Keratinocyte (primary cell): ENCODE measurements around the gene DUSP18. TPM values are rescaled to one million over a fixed set of nuclear protein-coding genes. Genes with fewer than 3 reads are reported as not detected.

Experiments
- DNase-seq: peaks from one replicate; pipeline ENCODE4 v3.0.0-alpha.2; 2011; ENCODE audit warnings: low read depth, missing footprints, low spot score
- FAIRE-seq: peaks from 2 replicates; lab custom pipeline; 2011; peaks lifted over from hg19 to GRCh38; lab: Jason Lieb, UNC
- H2AFZ ChIP-seq: 2 replicates; pipeline ENCODE4 v1.6.0; 2012; ENCODE audit warnings: low read length, control low read depth, inconsistent platforms; ENCODE audit not compliant: control insufficient read depth
- H3K27ac ChIP-seq: 2 replicates; pipeline ENCODE4 v1.5.1; 2011; ENCODE audit warnings: low read length; ENCODE audit not compliant: control insufficient read depth, insufficient read depth
- H3K27me3 ChIP-seq: 3 replicates; pipeline ENCODE4 v1.6.0; 2011; ENCODE audit warnings: low read length; ENCODE audit not compliant: control insufficient read depth, insufficient read depth; ENCODE audit errors: extremely low read depth
- H3K36me3 ChIP-seq, 2 experiments: 2 replicates in 1 of 2; 3 replicates in 1 of 2; pipeline ENCODE4 v1.5.1; 2011; ENCODE audit warnings: low read length in 2 of 2, mild to moderate bottlenecking in 1 of 2; ENCODE audit not compliant: control insufficient read depth in 2 of 2, insufficient read depth in 2 of 2; ENCODE audit errors: extremely low read depth in 1 of 2
- H3K4me1 ChIP-seq: 3 replicates; pipeline ENCODE4 v1.5.1; 2011; ENCODE audit warnings: low read length; ENCODE audit not compliant: control insufficient read depth, insufficient read depth; ENCODE audit errors: extremely low read depth
- H3K4me2 ChIP-seq: 3 replicates; pipeline ENCODE4 v1.6.0; 2011; ENCODE audit warnings: low read depth, low read length; ENCODE audit not compliant: control insufficient read depth, insufficient read depth; ENCODE audit errors: extremely low read depth
- H3K4me3 ChIP-seq, 3 experiments: fragments of 200-600 bp in 1 of 3; sonication (generic) in 1 of 3; 2 replicates in 2 of 3; 3 replicates in 1 of 3; pipeline ENCODE4 v1.5.1; 2011 to 2016; ENCODE audit warnings: low read length in 3 of 3, mild to moderate bottlenecking in 3 of 3, control low read depth in 2 of 3, inconsistent platforms in 1 of 3, low read depth in 1 of 3, mixed read lengths in 1 of 3, mixed run types in 1 of 3, moderate library complexity in 1 of 3; ENCODE audit not compliant: control insufficient read depth in 2 of 3, insufficient read depth in 2 of 3; ENCODE audit errors: extremely low read depth in 1 of 3
- H3K79me2 ChIP-seq: 2 replicates; pipeline ENCODE4 v1.6.0; 2012; ENCODE audit warnings: low read length; ENCODE audit not compliant: control insufficient read depth, insufficient read depth
- H3K9ac ChIP-seq: 3 replicates; pipeline ENCODE4 v1.6.0; 2011; ENCODE audit warnings: low read length; ENCODE audit not compliant: control insufficient read depth, insufficient read depth; ENCODE audit errors: extremely low read depth
- H3K9me1 ChIP-seq: 3 replicates; pipeline ENCODE4 v1.6.0; 2011; ENCODE audit warnings: low read length; ENCODE audit not compliant: control insufficient read depth, insufficient read depth; ENCODE audit errors: extremely low read depth
- H3K9me3 ChIP-seq: 2 replicates; pipeline ENCODE4 v1.5.1; 2012; ENCODE audit warnings: low read depth, low read length; ENCODE audit not compliant: control insufficient read depth
- H4K20me1 ChIP-seq: 3 replicates; pipeline ENCODE4 v1.6.0; 2011; ENCODE audit warnings: low read length; ENCODE audit not compliant: control insufficient read depth, insufficient read depth; ENCODE audit errors: extremely low read depth
- EZH2 ChIP-seq: IDR thresholded peaks from one replicate; pipeline ENCODE4 v1.6.1; 2012; ENCODE audit warnings: inconsistent platforms, mild to moderate bottlenecking, low read length, moderate library complexity
- dilution Hi-C: fragments of 300-500 bp; cut with MboI; formaldehyde crosslinking; loops from one replicate; pipeline ENCODE4 v1.7.0; 2020; ENCODE audit warnings: low sequenced_read_pairs; ENCODE audit not compliant: extremely low pct_ligation_motif_present
- polyA plus RNA-seq, 5 experiments: library from polyadenylated mRNA; depleted of rRNA in 3 of 5; stranded (reverse) in 3 of 5; stranded (forward) in 1 of 5; unstranded in 1 of 5; fragments of >200 nt; gene quantifications; 1 replicate in 1 of 5; 2 replicates in 3 of 5; 3 replicates in 1 of 5; pipeline versions ENCODE4 v1.2.1 to v1.2.3, GENCODE V29; 2011 to 2012; ENCODE audit warnings: missing spikeins in 2 of 5, low read depth in 1 of 5, low replicate concordance in 1 of 5
- TF ChIP-seq, protein P1 (sequence below), 3 experiments: IDR thresholded peaks in 1 of 3; conservative IDR thresholded peaks in 1 of 3; optimal IDR thresholded peaks in 1 of 3; 2 replicates in 2 of 3; 3 replicates in 1 of 3; pipeline versions ENCODE3 to v1.5.1; 2011; ENCODE audit warnings: low read length in 3 of 3, mild to moderate bottlenecking in 3 of 3, moderate library complexity in 2 of 3, control low read depth in 1 of 3, inconsistent platforms in 1 of 3; ENCODE audit not compliant: insufficient read depth in 2 of 3; ENCODE audit errors: extremely low read depth in 1 of 3

The DUSP18 gene
- polyA plus RNA-seq, 1 donor (not counting 4 experiments of a cell fraction or from before 2014, with no cell fraction given) = 12.6 TPM

DNA sequence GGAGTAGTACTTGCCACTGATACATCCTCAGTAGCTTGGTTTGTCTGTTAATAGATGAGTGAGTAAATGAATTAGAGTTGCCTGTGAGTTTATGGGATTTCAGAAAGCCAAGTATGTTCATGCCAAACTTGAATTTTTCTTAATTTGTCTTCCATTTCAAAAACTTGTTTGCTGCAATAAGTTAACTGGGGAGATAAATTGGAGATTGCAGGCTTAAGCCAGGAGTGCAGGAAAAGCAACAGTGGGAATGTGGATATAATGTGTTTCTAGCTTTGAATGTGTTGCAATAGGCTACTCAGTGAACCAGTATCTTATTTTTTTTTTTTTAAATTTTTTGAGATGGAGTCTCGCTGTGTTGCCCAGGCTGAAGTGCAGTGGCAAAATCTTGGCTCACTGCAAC lies 35.2 kb upstream of the DUSP18 start:
- H3K4me1 ChIP-seq = no peaks in the 10 kb centered on the region
- H3K79me2 ChIP-seq = no peaks in the 10 kb centered on the region
- H3K9ac ChIP-seq = no peak overlapping the region
- DNase-seq (no peak), FAIRE-seq (no peak)
- no peak overlapping the region for H3K4me3 ChIP-seq
- no peaks in the 10 kb centered on the region for H3K36me3 ChIP-seq
- TF ChIP-seq EZH2 = no peak
- TF ChIP-seq, protein P1, sequence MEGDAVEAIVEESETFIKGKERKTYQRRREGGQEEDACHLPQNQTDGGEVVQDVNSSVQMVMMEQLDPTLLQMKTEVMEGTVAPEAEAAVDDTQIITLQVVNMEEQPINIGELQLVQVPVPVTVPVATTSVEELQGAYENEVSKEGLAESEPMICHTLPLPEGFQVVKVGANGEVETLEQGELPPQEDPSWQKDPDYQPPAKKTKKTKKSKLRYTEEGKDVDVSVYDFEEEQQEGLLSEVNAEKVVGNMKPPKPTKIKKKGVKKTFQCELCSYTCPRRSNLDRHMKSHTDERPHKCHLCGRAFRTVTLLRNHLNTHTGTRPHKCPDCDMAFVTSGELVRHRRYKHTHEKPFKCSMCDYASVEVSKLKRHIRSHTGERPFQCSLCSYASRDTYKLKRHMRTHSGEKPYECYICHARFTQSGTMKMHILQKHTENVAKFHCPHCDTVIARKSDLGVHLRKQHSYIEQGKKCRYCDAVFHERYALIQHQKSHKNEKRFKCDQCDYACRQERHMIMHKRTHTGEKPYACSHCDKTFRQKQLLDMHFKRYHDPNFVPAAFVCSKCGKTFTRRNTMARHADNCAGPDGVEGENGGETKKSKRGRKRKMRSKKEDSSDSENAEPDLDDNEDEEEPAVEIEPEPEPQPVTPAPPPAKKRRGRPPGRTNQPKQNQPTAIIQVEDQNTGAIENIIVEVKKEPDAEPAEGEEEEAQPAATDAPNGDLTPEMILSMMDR (optimal IDR thresholded peaks at IDR 0.05 in 1 of 3, IDR thresholded peaks at IDR 0.05 in 1 of 3, conservative IDR thresholded peaks at IDR 0.05 in 1 of 3; ENCODE audit: extremely low read depth in 1 of 3, insufficient read depth in 2 of 3, low read length in 3 of 3) = no peak
- H4K20me1 ChIP-seq = no peaks in the 10 kb centered on the region
- H3K9me1 ChIP-seq = no peaks in the 10 kb centered on the region
- dilution Hi-C loops = no loop called here
- H3K9me3 ChIP-seq = no peaks in the 10 kb centered on the region
- H3K4me2 ChIP-seq = no peak overlapping the region
- no peak overlapping the region for H3K27ac ChIP-seq
- H3K27me3 ChIP-seq = no peaks in the 10 kb centered on the region
- H2AFZ ChIP-seq = no peak overlapping the region

GRCh38 chr22:30701872-30702271 lies 34.2 kb upstream of the DUSP18 start:
- Histone ChIP-seq H3K79me2 (no peaks in the 10 kb centered on the region), H3K27me3 (no peaks in the 10 kb centered on the region), H3K36me3 (no peaks in the 10 kb centered on the region), H3K27ac (no peak overlapping the region), H3K4me3 (no peak overlapping the region), H4K20me1 (no peaks in the 10 kb centered on the region), H3K9me3 (no peaks in the 10 kb centered on the region), H3K9ac (no peak overlapping the region), H2AFZ (no peak overlapping the region), H3K4me1 (no peaks in the 10 kb centered on the region), H3K4me2 (no peak overlapping the region), H3K9me1 (no peaks in the 10 kb centered on the region)
- FAIRE-seq (no peak), DNase-seq (no peak)
- dilution Hi-C loops = no loop called here
- TF ChIP-seq, protein P1 (optimal IDR thresholded peaks at IDR 0.05 in 1 of 3, IDR thresholded peaks at IDR 0.05 in 1 of 3, conservative IDR thresholded peaks at IDR 0.05 in 1 of 3; ENCODE audit: extremely low read depth in 1 of 3, insufficient read depth in 2 of 3, low read length in 3 of 3) = no peak
- TF ChIP-seq EZH2 = no peak
